Stimulated activated effector memory CD8-positive, alpha-beta T cell treated with anti-CD3 and anti-CD28 coated beads, Interleukin-12 subunit alpha, Interleukin-12 subunit beta, amount 100 ng/mL, for 72 hours (primary cell): ENCODE results near the gene STRN3.
"Not testable (repeated sequence)": the region's sequence is repeated elsewhere in the genome, so short reads cannot be mapped to it uniquely, and the experiment has no call there.

Experiments used
- ATAC-seq: fragments of 150-1000 bp; cut with Tn5 transposase; 2 replicates; pipeline ENCODE4 v1.10.0; 2021
- DNase-seq, 2 donors: peaks; one replicate each; pipeline ENCODE4 v3.0.0; 2021 to 2022; ENCODE audit warnings: low spot score in 2 of 2
- H3K27ac Mint-ChIP-seq: one replicate; pipeline ENCODE4 v1.8.0; 2022; ENCODE audit warnings: mild to moderate bottlenecking, mixed read lengths
- H3K36me3 Mint-ChIP-seq: one replicate; pipeline ENCODE4 v1.8.0; 2022; ENCODE audit warnings: mild to moderate bottlenecking, mixed read lengths
- H3K4me1 Mint-ChIP-seq: one replicate; pipeline ENCODE4 v1.8.0; 2022; ENCODE audit warnings: mixed read lengths
- H3K4me3 Mint-ChIP-seq: one replicate; pipeline ENCODE4 v1.8.0; 2022; ENCODE audit warnings: mild to moderate bottlenecking, mixed read lengths
- H3K9me3 Mint-ChIP-seq: one replicate; pipeline ENCODE4 v1.8.0; 2022; ENCODE audit warnings: mixed read lengths

Gene STRN3

DNA sequence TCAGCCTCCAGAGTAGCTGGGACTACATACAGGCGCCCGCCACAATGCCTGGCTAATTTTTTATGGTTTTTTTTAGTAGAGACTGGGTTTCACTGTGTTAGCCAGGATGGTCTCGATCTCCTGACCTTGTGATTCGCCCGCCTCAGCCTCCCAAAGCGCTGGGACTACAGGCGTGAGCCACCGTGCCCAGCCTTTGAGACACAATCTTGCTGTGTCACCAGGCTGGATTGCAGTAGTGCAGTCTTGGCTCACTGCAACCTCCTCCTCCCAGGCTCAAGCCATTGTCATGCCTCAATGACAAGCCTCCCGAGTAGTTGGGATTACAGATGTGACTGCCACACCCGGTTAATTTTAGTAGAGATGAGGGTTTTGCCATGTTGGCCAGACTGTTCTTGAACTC is 21.3 kb upstream of the STRN3 start:
- Mint-ChIP-seq H3K4me3 (no peak overlapping the region), H3K27ac (no peak overlapping the region), H3K9me3 (no peaks in the 10 kb centered on the region), H3K36me3 (no peaks in the 10 kb centered on the region), H3K4me1 (no peaks in the 10 kb centered on the region)
- no peak for ATAC-seq
- no peak for DNase-seq

- ATAC-seq, result no peak
- DNase-seq, result no peak
- Mint-ChIP-seq H3K4me1 (no peaks in the 10 kb centered on the region), H3K27ac (no peak overlapping the region), H3K4me3 (no peak overlapping the region), H3K9me3 (no peaks in the 10 kb centered on the region), H3K36me3 (no peaks in the 10 kb centered on the region)
Measured at GRCh38 chr14:31045501-31046080, 19.4 kb upstream of the STRN3 start.

GRCh38 chr14:31043379-31043778 is 17.2 kb upstream of the STRN3 start:
- no peak for DNase-seq
- no peaks in the 10 kb centered on the region for H3K9me3 Mint-ChIP-seq
- no peak overlapping the region for H3K27ac Mint-ChIP-seq
- no peak overlapping the region for H3K4me3 Mint-ChIP-seq
- no peaks in the 10 kb centered on the region for H3K4me1 Mint-ChIP-seq
- ATAC-seq, result no peak
- H3K36me3 Mint-ChIP-seq, result no peaks in the 10 kb centered on the region

GRCh38 chr14:31042893-31043292 is 16.7 kb upstream of the STRN3 start:
- not testable (repeated sequence) for H3K4me1 Mint-ChIP-seq, ATAC-seq, H3K4me3 Mint-ChIP-seq, H3K36me3 Mint-ChIP-seq, DNase-seq, H3K27ac Mint-ChIP-seq, H3K9me3 Mint-ChIP-seq

- Mint-ChIP-seq H3K27ac (no peak overlapping the region), H3K36me3 (no peaks in the 10 kb centered on the region), H3K4me1 (no peaks in the 10 kb centered on the region), H3K9me3 (no peaks in the 10 kb centered on the region), H3K4me3 (no peak overlapping the region)
- ATAC-seq (no peak), DNase-seq (no peak)
Measured at GRCh38 chr14:31042300-31042699, 16.1 kb upstream of the STRN3 start.

GRCh38 chr14:31038521-31039166 is 12.5 kb upstream of the STRN3 start:
- no peaks in the 10 kb centered on the region for H3K4me1 Mint-ChIP-seq
- no peak overlapping the region for H3K4me3 Mint-ChIP-seq
- no peaks in the 10 kb centered on the region for H3K9me3 Mint-ChIP-seq
- no peak overlapping the region for H3K27ac Mint-ChIP-seq
- DNase-seq (no peak), ATAC-seq (no peak)
- H3K36me3 Mint-ChIP-seq, result no peaks in the 10 kb centered on the region

DNA sequence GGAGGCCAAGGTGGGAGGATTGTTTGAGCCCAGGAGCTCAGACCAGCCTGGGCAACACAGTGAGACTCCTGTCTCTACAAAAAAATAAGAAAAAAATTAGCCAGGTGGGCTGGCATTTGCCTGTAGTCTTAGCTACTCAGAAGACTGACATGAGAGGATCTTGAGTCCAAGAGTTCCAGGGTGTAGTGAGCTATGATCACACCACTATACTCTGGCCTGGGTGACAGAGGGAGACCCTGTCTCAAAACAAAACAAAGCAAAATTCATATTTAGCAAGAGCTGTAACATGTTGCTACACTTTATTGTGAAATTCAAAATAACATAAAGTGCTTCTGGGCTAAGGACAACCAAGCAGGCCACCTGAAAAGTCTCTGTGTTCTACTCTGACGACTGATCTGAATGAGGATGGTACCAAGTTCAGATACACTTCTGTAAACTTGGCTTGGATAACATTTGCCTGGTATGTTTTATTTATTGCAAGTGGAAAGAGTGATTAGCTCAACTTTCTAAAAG is 11.6 kb upstream of the STRN3 start:
- Mint-ChIP-seq H3K4me3 (no peak overlapping the region), H3K36me3 (no peaks in the 10 kb centered on the region), H3K4me1 (no peaks in the 10 kb centered on the region), H3K27ac (no peak overlapping the region), H3K9me3 (no peaks in the 10 kb centered on the region)
- no peak for ATAC-seq
- DNase-seq, result no peak

DNA sequence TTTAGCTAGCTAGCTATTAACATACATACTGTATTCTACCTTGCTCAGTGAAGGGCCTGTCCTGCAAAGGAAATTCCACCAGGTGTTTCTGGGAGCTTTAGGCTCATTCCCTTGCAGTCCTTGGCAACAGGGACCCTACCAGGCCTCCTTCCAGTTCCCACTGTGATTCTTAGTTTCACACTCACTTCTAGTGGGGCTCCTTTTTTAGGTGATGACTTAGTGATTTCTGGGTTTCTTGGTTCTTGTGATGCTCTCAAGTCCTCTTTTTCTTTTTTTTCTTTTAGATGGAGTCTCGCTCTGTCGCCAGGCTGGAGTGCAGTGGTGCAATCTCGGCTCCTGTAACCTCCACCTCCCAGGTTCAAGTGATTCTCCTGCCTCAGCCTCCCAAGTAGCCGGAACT is 10.4 kb upstream of the STRN3 start:
- no peaks in the 10 kb centered on the region for H3K36me3 Mint-ChIP-seq
- H3K4me1 Mint-ChIP-seq, result peaks cover 4% of the 10 kb centered on the region
- no peaks in the 10 kb centered on the region for H3K9me3 Mint-ChIP-seq
- no peak for DNase-seq
- H3K4me3 Mint-ChIP-seq, result no peak overlapping the region
- H3K27ac Mint-ChIP-seq, result no peak overlapping the region
- no peak for ATAC-seq

DNA sequence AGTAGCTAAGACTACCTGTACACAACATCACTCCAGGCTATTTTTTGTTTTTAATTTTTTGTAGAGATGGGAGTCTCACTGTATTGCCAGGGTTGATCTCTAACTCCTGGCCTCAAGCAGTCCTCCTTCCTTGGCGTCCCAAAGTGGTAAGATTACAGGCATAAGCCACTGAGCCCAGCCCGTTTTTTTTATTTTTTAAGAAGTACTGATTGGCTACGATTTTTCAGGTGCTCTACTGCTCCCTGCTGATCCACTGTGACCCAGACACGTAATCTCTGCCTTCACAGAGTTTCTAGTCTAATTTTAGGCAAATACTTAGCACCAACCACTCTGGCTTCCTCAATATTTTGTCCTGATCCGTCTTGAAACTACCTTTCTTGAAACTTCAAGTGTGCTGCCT is 4.3 kb upstream of the STRN3 start:
- Mint-ChIP-seq H3K9me3 (no peaks in the 10 kb centered on the region), H3K36me3 (peaks cover 11% of the 10 kb centered on the region), H3K4me1 (peaks cover 37% of the 10 kb centered on the region), H3K27ac (peak overlapping the region; percentile 56), H3K4me3 (no peak overlapping the region)
- DNase-seq (no peak), ATAC-seq (no peak)

GRCh38 chr14:31029016-31029970 is 3.1 kb upstream of the STRN3 start:
- Mint-ChIP-seq H3K9me3 (no peaks in the 10 kb centered on the region), H3K4me1 (peaks cover 47% of the 10 kb centered on the region), H3K4me3 (peak overlapping the region; percentile 0), H3K36me3 (peaks cover 19% of the 10 kb centered on the region), H3K27ac (peak overlapping the region; percentile 9)
- DNase-seq (no peak), ATAC-seq (peak; percentile 31)

- peaks cover 56% of the 10 kb centered on the region for H3K4me1 Mint-ChIP-seq
- no peak overlapping the region for H3K27ac Mint-ChIP-seq
- H3K36me3 Mint-ChIP-seq, result peaks cover 19% of the 10 kb centered on the region
- no peaks in the 10 kb centered on the region for H3K9me3 Mint-ChIP-seq
- no peak overlapping the region for H3K4me3 Mint-ChIP-seq
- ATAC-seq, result no peak
- no peak for DNase-seq
Measured at GRCh38 chr14:31027847-31028246, 1.7 kb upstream of the STRN3 start.

DNA sequence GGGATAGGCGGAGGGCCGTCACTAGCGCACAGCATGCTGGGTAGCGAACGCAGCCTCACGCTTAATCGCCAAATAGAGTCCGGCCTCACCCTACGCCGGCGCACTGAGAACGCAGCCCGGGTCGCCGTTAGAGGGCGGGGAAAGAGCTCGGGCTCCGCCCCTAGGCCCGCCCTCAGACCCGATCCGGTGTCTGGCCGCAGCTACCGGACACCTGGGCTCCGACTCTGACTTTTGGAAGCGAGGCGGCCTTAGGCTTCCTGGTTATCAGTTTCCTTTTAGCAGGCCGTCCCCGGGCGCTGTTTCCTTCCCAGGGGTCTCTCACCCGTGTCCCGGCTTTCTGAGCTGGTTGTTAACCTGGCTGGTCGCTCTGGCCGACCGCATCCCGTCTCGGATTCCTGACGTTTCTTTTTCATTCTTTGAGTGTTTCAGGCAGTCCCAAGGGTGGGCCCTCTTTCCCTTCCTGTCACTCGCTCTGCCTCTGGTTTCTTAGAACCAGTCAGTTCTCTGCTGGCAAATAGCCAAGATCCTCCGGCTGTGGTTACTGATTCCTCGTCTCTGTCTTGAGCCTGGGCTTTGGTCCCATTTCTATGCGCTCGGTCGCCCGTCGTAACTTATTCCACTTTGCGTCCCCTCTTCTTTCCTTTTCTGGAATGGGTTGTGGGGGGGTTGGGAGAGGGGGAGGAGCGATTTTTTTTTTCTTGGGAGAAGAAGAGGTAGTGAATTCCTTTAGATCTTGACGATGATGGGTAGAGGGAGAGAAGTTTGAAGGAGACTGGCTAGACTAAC is 464 bp upstream of the STRN3 start:
- Mint-ChIP-seq H3K9me3 (no peaks in the 10 kb centered on the region), H3K4me3 (peak overlapping the region; percentile 97), H3K4me1 (peaks cover 55% of the 10 kb centered on the region), H3K27ac (peak overlapping the region; percentile 98), H3K36me3 (peaks cover 26% of the 10 kb centered on the region)
- DNase-seq (peak; percentile 83 to 95), ATAC-seq (peak; percentile 94)

- peak; percentile 53 to 80 for DNase-seq
- peak within 1 kb of the TSS; percentile 97 for H3K4me3 Mint-ChIP-seq
- H3K4me1 Mint-ChIP-seq, result peaks cover 49% of the 10 kb centered on the region
- H3K9me3 Mint-ChIP-seq, result no peaks in the 10 kb centered on the region
- H3K36me3 Mint-ChIP-seq, result peaks cover 33% of the 10 kb centered on the region
- ATAC-seq, result peak; percentile 42
- H3K27ac Mint-ChIP-seq, result peak within 1 kb of the TSS; percentile 98
Measured at GRCh38 chr14:31025367-31026076, 657 bp downstream of the STRN3 start, which contains the start of gene AP4S1. AP4S1 (plus strand) TSS chr14:31025649; CDS start chr14:31066197, 40,548 bp downstream.

- Mint-ChIP-seq H3K9me3 (no peaks in the 10 kb centered on the region), H3K27ac (peak overlapping the region; percentile 98), H3K36me3 (peaks cover 41% of the 10 kb centered on the region), H3K4me1 (peaks cover 47% of the 10 kb centered on the region), H3K4me3 (peak overlapping the region; percentile 97)
- DNase-seq (no peak), ATAC-seq (no peak)
Measured at GRCh38 chr14:31024577-31025366, 1.4 kb downstream of the STRN3 start.
